Neuronal stem cell (in vitro differentiated cells): ENCODE measurements around the gene GLMN.
"Not testable (repeated sequence)": the region's sequence is repeated elsewhere in the genome, so short reads cannot be mapped to it uniquely, and the experiment has no call there.

Source experiments
- DNase-seq: peaks from one replicate; pipeline ENCODE4 v3.0.0-alpha.2; 2013; ENCODE audit warnings: low spot score
- H2AFZ ChIP-seq: one replicate; pipeline ENCODE4 v1.6.1; 2013; ENCODE audit warnings: mild to moderate bottlenecking, low read length, inconsistent platforms
- H2AK5ac ChIP-seq: 2 replicates; pipeline ENCODE4 v1.6.1; 2013; ENCODE audit warnings: low read depth, mild to moderate bottlenecking, inconsistent platforms, low read length, moderate library complexity, mixed read lengths
- H2BK120ac ChIP-seq: 2 replicates; pipeline ENCODE4 v1.6.1; 2013; ENCODE audit warnings: low read depth, mild to moderate bottlenecking, inconsistent platforms, low read length, moderate library complexity, mixed read lengths
- H2BK12ac ChIP-seq: one replicate; pipeline ENCODE4 v1.6.1; 2013; ENCODE audit warnings: low read length, inconsistent platforms
- H2BK15ac ChIP-seq: 2 replicates; pipeline ENCODE4 v1.6.1; 2013; ENCODE audit warnings: mild to moderate bottlenecking, low read length, inconsistent platforms, mixed read lengths
- H2BK5ac ChIP-seq: one replicate; pipeline ENCODE4 v1.6.1; 2013; ENCODE audit warnings: inconsistent platforms, mild to moderate bottlenecking, low read length, moderate library complexity
- H3K14ac ChIP-seq: one replicate; pipeline ENCODE4 v1.6.1; 2013; ENCODE audit warnings: low read length, inconsistent platforms
- H3K18ac ChIP-seq: 2 replicates; pipeline ENCODE4 v1.6.1; 2013; ENCODE audit warnings: low read length, inconsistent platforms
- H3K23ac ChIP-seq: 2 replicates; pipeline ENCODE4 v1.6.1; 2013; ENCODE audit warnings: low read depth, mild to moderate bottlenecking, mixed read lengths, low read length, inconsistent platforms; ENCODE audit not compliant: poor library complexity
- H3K27ac ChIP-seq: replicated peaks from 3 replicates; pipeline ENCODE4 v1.5.1; 2013; ENCODE audit warnings: low read length, inconsistent platforms
- H3K27me3 ChIP-seq, 3 experiments: 2 replicates each; pipeline ENCODE4 v1.6.1; 2013; ENCODE audit warnings: low read length in 3 of 3, mild to moderate bottlenecking in 2 of 3, inconsistent platforms in 1 of 3, low read depth in 1 of 3, mixed read lengths in 1 of 3, moderate library complexity in 1 of 3; ENCODE audit not compliant: control insufficient read depth in 3 of 3, insufficient read depth in 3 of 3
- H3K36me3 ChIP-seq, 2 donors: replicated peaks in 1 of 2; 2 replicates each; pipeline ENCODE4 v1.6.1; 2013; ENCODE audit warnings: low read length in 2 of 2; ENCODE audit not compliant: control insufficient read depth in 2 of 2, insufficient read depth in 2 of 2
- H3K4ac ChIP-seq: 2 replicates; pipeline ENCODE4 v1.6.1; 2013; ENCODE audit warnings: inconsistent platforms, mild to moderate bottlenecking, low read length, moderate library complexity
- H3K4me1 ChIP-seq, 2 donors: 1 replicate in 1 of 2; 2 replicates in 1 of 2; pipeline ENCODE4 v1.6.1; 2013; ENCODE audit warnings: low read length in 2 of 2, low read depth in 1 of 2; ENCODE audit not compliant: control insufficient read depth in 2 of 2, insufficient read depth in 1 of 2
- H3K4me2 ChIP-seq: one replicate; pipeline ENCODE4 v1.6.1; 2013; ENCODE audit warnings: mild to moderate bottlenecking, low read length, inconsistent platforms; ENCODE audit not compliant: insufficient read depth, poor library complexity, severe bottlenecking
- H3K4me3 ChIP-seq, 2 donors: 2 replicates each; pipeline ENCODE4 v1.5.1; 2013; ENCODE audit warnings: low read length in 2 of 2, mild to moderate bottlenecking in 2 of 2, inconsistent platforms in 1 of 2, moderate library complexity in 1 of 2
- H3K79me1 ChIP-seq: one replicate; pipeline ENCODE4 v1.6.1; 2013; ENCODE audit warnings: low read depth, mild to moderate bottlenecking, inconsistent platforms, low read length, moderate library complexity
- H3K9ac ChIP-seq: one replicate; pipeline ENCODE4 v1.6.1; 2013; ENCODE audit warnings: mild to moderate bottlenecking, low read depth, low read length, inconsistent platforms; ENCODE audit not compliant: poor library complexity
- H3K9me3 ChIP-seq, 2 donors: replicated peaks in 1 of 2; 2 replicates each; pipeline versions ENCODE3 to v1.6.1; 2013; ENCODE audit warnings: low read length in 2 of 2, mild to moderate bottlenecking in 2 of 2, inconsistent platforms in 1 of 2, low read depth in 1 of 2, mixed read lengths in 1 of 2, moderate library complexity in 1 of 2; ENCODE audit not compliant: control insufficient read depth in 2 of 2, insufficient read depth in 1 of 2
- H4K8ac ChIP-seq: one replicate; pipeline ENCODE4 v1.6.1; 2013; ENCODE audit warnings: low read depth, mild to moderate bottlenecking, inconsistent platforms, low read length, moderate library complexity
- H4K91ac ChIP-seq: one replicate; pipeline ENCODE4 v1.6.1; 2013; ENCODE audit warnings: low read length, low read depth, mild to moderate bottlenecking, inconsistent platforms; ENCODE audit not compliant: poor library complexity
- WGBS, 2 donors: extraction: QIAGEN DNeasy Blood & Tissue Kit; methylation state at CpG; one replicate each; pipeline ENCODE4 v1.1.7; 2013; ENCODE audit warnings: missing lambda C conversion rate in 2 of 2, mixed read lengths in 1 of 2; ENCODE audit not compliant: insufficient read length in 2 of 2, insufficient replicate concordance in 1 of 2; ENCODE audit errors: extremely low coverage in 2 of 2; 5-methylcytosine and 5-hydroxymethylcytosine counted together

GLMN gene

DNA sequence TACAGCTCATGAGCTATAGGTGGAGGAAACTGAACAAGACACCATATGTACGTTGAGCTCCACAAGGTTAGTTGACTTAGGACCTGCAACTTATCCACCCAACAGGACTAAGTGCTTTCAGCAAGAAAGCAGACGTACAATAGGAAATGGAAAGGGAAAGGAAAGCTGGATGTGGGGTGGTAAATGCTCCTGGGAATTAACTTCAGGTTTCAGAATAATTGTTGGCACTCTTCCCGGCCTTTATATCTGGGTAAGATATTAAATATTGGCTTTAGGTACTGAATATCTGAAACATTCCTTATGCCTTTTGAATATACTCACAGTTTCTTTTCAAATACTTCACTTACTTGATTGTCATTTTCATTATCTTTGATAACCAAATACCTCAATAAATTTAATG, 36.3 kb downstream of the GLMN start:
- Histone ChIP-seq H3K36me3 (peaks cover 8 to 85% of the 10 kb centered on the region in 2 donors), H3K14ac (no peak overlapping the region), H3K23ac (no peak overlapping the region), H4K8ac (no peak overlapping the region), H3K9me3 (peaks cover 0 to 3% of the 10 kb centered on the region in 2 donors), H2BK12ac (no peak overlapping the region), H2AFZ (no peak overlapping the region), H2BK5ac (no peak overlapping the region), H2BK15ac (no peak overlapping the region), H3K27me3 (no peaks in the 10 kb centered on the region), H3K4me3 (no peak overlapping the region), H3K79me1 (no peaks in the 10 kb centered on the region), H2BK120ac (no peak overlapping the region), H3K4ac (no peak overlapping the region), H3K4me1 (no peaks in the 10 kb centered on the region), H3K18ac (no peak overlapping the region), H4K91ac (no peak overlapping the region), H3K27ac (no peak overlapping the region), H2AK5ac (no peak overlapping the region), H3K9ac (no peak overlapping the region), H3K4me2 (no peak overlapping the region)
- DNase-seq: no peak
- no CpG with 5 or more reads among the region's 3 CpGs for WGBS, 2 donors

DNA sequence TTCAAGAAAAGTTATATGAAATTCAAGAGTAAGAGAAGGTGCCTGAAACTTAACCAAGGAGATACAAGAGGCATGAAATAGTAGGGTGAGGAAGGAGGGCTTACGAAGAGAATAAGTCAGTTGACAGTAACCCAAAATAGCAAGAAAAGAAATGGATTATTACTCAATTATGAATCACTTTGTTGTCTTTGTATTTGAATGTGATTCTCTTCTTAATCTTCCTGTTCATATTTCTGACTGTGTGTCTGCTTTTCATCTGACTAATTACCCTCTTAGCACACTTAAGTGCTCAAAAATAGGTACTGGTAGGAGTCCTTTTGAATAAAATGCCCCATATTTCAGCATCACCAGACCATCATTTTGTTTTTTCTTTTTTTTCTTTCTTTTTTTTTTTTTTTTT, 39.4 kb downstream of the GLMN start:
- Histone ChIP-seq H2AK5ac (no peak overlapping the region), H3K4me1 (no peaks in the 10 kb centered on the region), H2BK120ac (no peak overlapping the region), H2BK5ac (no peak overlapping the region), H3K27ac (no peak overlapping the region), H3K36me3 (peaks cover 8 to 70% of the 10 kb centered on the region in 2 donors), H3K14ac (no peak overlapping the region), H3K4me3 (no peak overlapping the region), H2BK12ac (no peak overlapping the region), H3K79me1 (no peaks in the 10 kb centered on the region), H3K4ac (no peak overlapping the region), H3K18ac (no peak overlapping the region), H3K23ac (no peak overlapping the region), H2AFZ (no peak overlapping the region), H3K4me2 (no peak overlapping the region), H3K27me3 (no peaks in the 10 kb centered on the region), H3K9me3 (peaks cover 0 to 9% of the 10 kb centered on the region in 2 donors), H4K91ac (no peak overlapping the region), H3K9ac (no peak overlapping the region), H2BK15ac (no peak overlapping the region), H4K8ac (no peak overlapping the region)
- DNase-seq: no peak
- no CpG with 5 or more reads among the region's 1 CpG for WGBS, 2 donors

DNA sequence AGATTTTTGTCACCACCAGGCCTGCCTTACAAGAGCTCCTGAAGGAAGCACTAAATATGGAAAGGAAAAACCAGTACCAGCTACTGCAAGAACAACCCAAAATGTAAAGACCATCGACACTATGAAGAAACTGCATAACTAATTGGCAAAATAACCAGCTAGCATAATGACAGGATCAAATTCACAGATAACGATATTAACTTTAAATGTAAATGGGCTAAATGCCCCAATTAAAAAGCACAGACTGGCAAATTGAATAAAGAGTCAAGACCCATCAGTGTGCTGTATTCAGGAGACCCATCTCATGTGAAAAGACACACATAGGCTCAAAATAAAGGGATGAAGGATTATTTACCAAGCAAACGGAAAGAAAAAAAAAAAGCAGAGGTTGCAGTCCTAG, 44.1 kb downstream of the GLMN start:
- no CpG with 5 or more reads among the region's 3 CpGs for WGBS, 2 donors
- H4K8ac ChIP-seq, H2BK12ac ChIP-seq: not testable (repeated sequence)

DNA sequence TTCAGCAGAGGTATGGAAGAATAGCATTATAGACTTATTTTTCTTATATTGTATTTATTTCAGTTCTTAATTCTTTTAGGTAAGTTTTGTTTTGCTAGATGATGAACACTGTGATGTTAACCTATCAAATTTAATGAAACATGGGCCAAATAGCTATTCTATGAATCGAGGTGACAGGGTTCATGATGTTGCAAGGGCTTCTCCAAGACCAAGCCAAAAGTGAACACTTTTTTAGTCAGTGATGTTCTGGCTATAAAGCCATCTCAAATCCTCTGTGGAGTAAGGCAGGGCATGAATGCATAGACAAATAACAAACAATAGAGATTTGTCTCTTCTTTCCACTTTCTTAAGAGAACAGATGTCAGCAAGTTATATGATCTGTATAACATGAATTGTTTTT, 54.4 kb downstream of the GLMN start:
- H2BK12ac ChIP-seq: no peak overlapping the region
- H2BK120ac ChIP-seq: no peak overlapping the region
- DNase-seq: no peak
- no peaks in the 10 kb centered on the region for H3K79me1 ChIP-seq
- no peaks in the 10 kb centered on the region for H3K4me1 ChIP-seq
- WGBS, 2 donors: no CpG with 5 or more reads among the region's 1 CpG
- no peak overlapping the region for H3K18ac ChIP-seq
- H3K9me3 ChIP-seq: no peaks in the 10 kb centered on the region
- no peak overlapping the region for H2BK5ac ChIP-seq
- H2BK15ac ChIP-seq: no peak overlapping the region
- no peak overlapping the region for H3K9ac ChIP-seq
- no peak overlapping the region for H4K91ac ChIP-seq
- H3K14ac ChIP-seq: no peak overlapping the region
- no peak overlapping the region for H3K4me2 ChIP-seq
- no peak overlapping the region for H2AK5ac ChIP-seq
- H2AFZ ChIP-seq: no peak overlapping the region
- H3K27me3 ChIP-seq: no peaks in the 10 kb centered on the region
- H3K4ac ChIP-seq: no peak overlapping the region
- H3K4me3 ChIP-seq: no peak overlapping the region
- H4K8ac ChIP-seq: no peak overlapping the region
- H3K27ac ChIP-seq: no peak overlapping the region
- peaks cover 5 to 44% of the 10 kb centered on the region in 2 donors for H3K36me3 ChIP-seq
- H3K23ac ChIP-seq: no peak overlapping the region

More for the DNA sequence above, 44.1 kb downstream of the GLMN start:
- DNase-seq, H3K9ac ChIP-seq, H2BK5ac ChIP-seq, H3K14ac ChIP-seq, H2BK15ac ChIP-seq, H3K4me1 ChIP-seq, H3K27ac ChIP-seq, H4K91ac ChIP-seq, H3K4me2 ChIP-seq, H3K23ac ChIP-seq, H3K4ac ChIP-seq, H3K9me3 ChIP-seq, H3K4me3 ChIP-seq, H3K27me3 ChIP-seq, H2AK5ac ChIP-seq, H3K18ac ChIP-seq, H2BK120ac ChIP-seq, H2AFZ ChIP-seq, H3K79me1 ChIP-seq: not testable (repeated sequence)
- peaks cover 0 to 67% of the 10 kb centered on the region in 2 donors for H3K36me3 ChIP-seq
